HUES6 (cell line): Measurements from ENCODE around the gene PELI2.

Experiments used
- H3K27ac ChIP-seq: 2 replicates; pipeline ENCODE4 v1.7.0; 2013; ENCODE audit warnings: low read depth, mild to moderate bottlenecking, low read length, inconsistent platforms
- H3K27me3 ChIP-seq: 2 replicates; pipeline ENCODE4 v1.6.1; 2013; ENCODE audit warnings: low read length; ENCODE audit not compliant: control insufficient read depth, insufficient read depth
- H3K36me3 ChIP-seq: 2 replicates; pipeline ENCODE4 v1.6.1; 2013; ENCODE audit warnings: low read length; ENCODE audit not compliant: control insufficient read depth, insufficient read depth
- H3K4me1 ChIP-seq: 2 replicates; pipeline ENCODE4 v1.6.1; 2013; ENCODE audit warnings: low read length; ENCODE audit not compliant: control insufficient read depth, insufficient read depth
- H3K4me3 ChIP-seq: 2 replicates; pipeline ENCODE4 v1.5.1; 2013; ENCODE audit warnings: low read depth, low read length
- H3K9ac ChIP-seq: one replicate; pipeline ENCODE4 v1.6.1; 2013; ENCODE audit warnings: mild to moderate bottlenecking, low read length
- H3K9me3 ChIP-seq: 2 replicates; pipeline ENCODE4 v1.6.1; 2013; ENCODE audit warnings: low read depth, low read length; ENCODE audit not compliant: control insufficient read depth, insufficient read depth

The PELI2 gene

GRCh38 chr14:56247495-56248200 is 129.4 kb downstream of the PELI2 start:
- Histone ChIP-seq H3K4me3 (no peak overlapping the region), H3K36me3 (no peaks in the 10 kb centered on the region), H3K9ac (no peak overlapping the region), H3K27me3 (no peaks in the 10 kb centered on the region), H3K4me1 (no peaks in the 10 kb centered on the region), H3K27ac (no peak overlapping the region), H3K9me3 (no peaks in the 10 kb centered on the region)

GRCh38 chr14:56248442-56248841 is 130.2 kb downstream of the PELI2 start:
- Histone ChIP-seq H3K4me1 (no peaks in the 10 kb centered on the region), H3K9ac (no peak overlapping the region), H3K27me3 (no peaks in the 10 kb centered on the region), H3K27ac (no peak overlapping the region), H3K4me3 (no peak overlapping the region), H3K9me3 (no peaks in the 10 kb centered on the region), H3K36me3 (no peaks in the 10 kb centered on the region)

- no peaks in the 10 kb centered on the region for H3K27me3 ChIP-seq
- no peak overlapping the region for H3K4me3 ChIP-seq
- H3K27ac ChIP-seq = no peak overlapping the region
- no peaks in the 10 kb centered on the region; the same call in 1 of the 2 replicates for H3K9me3 ChIP-seq
- H3K9ac ChIP-seq = no peak overlapping the region
- H3K4me1 ChIP-seq = no peaks in the 10 kb centered on the region
- H3K36me3 ChIP-seq = no peaks in the 10 kb centered on the region
Measured at GRCh38 chr14:56261046-56261445, 142.8 kb downstream of the PELI2 start.

- no peaks in the 10 kb centered on the region for H3K4me1 ChIP-seq
- no peak overlapping the region for H3K9ac ChIP-seq
- H3K36me3 ChIP-seq = no peaks in the 10 kb centered on the region
- H3K27ac ChIP-seq = no peak overlapping the region
- no peak overlapping the region for H3K4me3 ChIP-seq
- no peaks in the 10 kb centered on the region; the same call in 1 of the 2 replicates for H3K9me3 ChIP-seq
- H3K27me3 ChIP-seq = no peaks in the 10 kb centered on the region
Measured at GRCh38 chr14:56262530-56262929, 144.3 kb downstream of the PELI2 start.

GRCh38 chr14:56268039-56268438 is 149.8 kb downstream of the PELI2 start:
- no peaks in the 10 kb centered on the region for H3K36me3 ChIP-seq
- H3K4me3 ChIP-seq = no peak overlapping the region
- H3K9me3 ChIP-seq = no peaks in the 10 kb centered on the region
- no peak overlapping the region for H3K27ac ChIP-seq
- H3K9ac ChIP-seq = no peak overlapping the region
- no peaks in the 10 kb centered on the region for H3K27me3 ChIP-seq
- no peaks in the 10 kb centered on the region for H3K4me1 ChIP-seq

- Histone ChIP-seq H3K27ac (no peak overlapping the region), H3K4me3 (no peak overlapping the region), H3K4me1 (no peaks in the 10 kb centered on the region), H3K36me3 (no peaks in the 10 kb centered on the region), H3K27me3 (no peaks in the 10 kb centered on the region), H3K9me3 (no peaks in the 10 kb centered on the region), H3K9ac (no peak overlapping the region)
Measured at GRCh38 chr14:56268673-56269072, 150.5 kb downstream of the PELI2 start.

- H3K4me1 ChIP-seq = no peaks in the 10 kb centered on the region
- H3K9me3 ChIP-seq = peaks cover 6% of the 10 kb centered on the region
- H3K36me3 ChIP-seq = no peaks in the 10 kb centered on the region
- no peak overlapping the region for H3K4me3 ChIP-seq
- H3K27ac ChIP-seq = no peak overlapping the region
- H3K27me3 ChIP-seq = no peaks in the 10 kb centered on the region
- no peak overlapping the region for H3K9ac ChIP-seq
Measured at GRCh38 chr14:56270921-56271320, 152.7 kb downstream of the PELI2 start.

- H3K9me3 ChIP-seq = peaks cover 14% of the 10 kb centered on the region
- H3K36me3 ChIP-seq = no peaks in the 10 kb centered on the region
- no peaks in the 10 kb centered on the region for H3K4me1 ChIP-seq
- H3K27ac ChIP-seq = 0 out of 2 replicates have a peak overlapping the region, but pooled peaks have one; percentile 32
- no peaks in the 10 kb centered on the region for H3K27me3 ChIP-seq
- no peak overlapping the region for H3K9ac ChIP-seq
- no peak overlapping the region for H3K4me3 ChIP-seq
Measured at GRCh38 chr14:56271970-56272369, 153.8 kb downstream of the PELI2 start.

- Histone ChIP-seq H3K9me3 (peaks cover 19% of the 10 kb centered on the region), H3K9ac (no peak overlapping the region), H3K27me3 (no peaks in the 10 kb centered on the region), H3K4me3 (no peak overlapping the region), H3K27ac (no peak overlapping the region), H3K4me1 (no peaks in the 10 kb centered on the region), H3K36me3 (no peaks in the 10 kb centered on the region)
Measured at GRCh38 chr14:56273155-56273554, 154.9 kb downstream of the PELI2 start.

- Histone ChIP-seq H3K4me1 (no peaks in the 10 kb centered on the region), H3K9ac (no peak overlapping the region), H3K4me3 (no peak overlapping the region), H3K36me3 (no peaks in the 10 kb centered on the region), H3K9me3 (peaks cover 19% of the 10 kb centered on the region), H3K27me3 (no peaks in the 10 kb centered on the region), H3K27ac (no peak overlapping the region)
Measured at GRCh38 chr14:56273951-56274350, 155.7 kb downstream of the PELI2 start.

- H3K9me3 ChIP-seq = peaks cover 19% of the 10 kb centered on the region
- H3K4me3 ChIP-seq = no peak overlapping the region
- H3K9ac ChIP-seq = no peak overlapping the region
- no peaks in the 10 kb centered on the region for H3K4me1 ChIP-seq
- H3K27ac ChIP-seq = no peak overlapping the region
- no peaks in the 10 kb centered on the region for H3K27me3 ChIP-seq
- no peaks in the 10 kb centered on the region for H3K36me3 ChIP-seq
Measured at GRCh38 chr14:56274556-56274955, 156.3 kb downstream of the PELI2 start.
